ENCODE measurements around the gene CYB561.

The CYB561 gene

DNA sequence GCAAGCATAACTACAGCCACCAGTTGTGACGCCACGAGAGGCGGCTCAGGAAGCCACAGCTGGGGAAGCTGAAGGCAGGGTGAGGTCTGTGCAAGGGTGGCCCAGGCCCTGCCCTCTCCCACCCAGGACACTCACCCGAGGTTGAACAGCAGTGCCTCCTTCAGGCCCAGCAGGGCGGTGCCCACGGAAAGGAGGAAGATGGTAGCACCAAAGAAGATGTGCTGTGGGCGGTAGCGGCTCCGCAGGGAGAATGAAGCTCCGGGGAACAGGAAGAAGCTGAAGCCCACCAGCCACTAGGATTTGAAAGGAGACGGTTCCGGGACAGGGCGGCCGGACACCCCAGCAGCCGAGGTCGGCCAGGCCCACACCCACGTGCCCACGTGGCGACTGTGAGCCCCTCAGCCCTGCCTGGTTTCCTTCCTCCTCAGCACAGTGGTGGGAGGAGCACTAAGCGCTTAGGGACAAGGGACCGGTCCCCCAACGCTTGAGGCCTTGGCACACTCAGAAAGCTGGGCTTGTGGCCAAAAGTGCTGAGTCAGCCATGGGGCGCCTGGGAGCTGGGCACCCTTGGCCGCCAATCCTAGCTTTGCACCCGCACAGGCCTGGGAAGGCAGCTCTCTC lies 11.0 kb downstream of the CYB561 start:
- Histone ChIP-seq H3K9me3 (ENCODE audit: control insufficient read depth, insufficient read depth, low read depth, low read length) (no peaks in the 10 kb centered on the region), H3K4me1 (ENCODE audit: control insufficient read depth, insufficient read depth, low read length) (no peaks in the 10 kb centered on the region; the same call in 1 of the 2 replicates), H3K27ac (ENCODE audit: extremely low read depth, low read depth, low read length) (no peak overlapping the region), H3K4me3 (ENCODE audit: low read depth, low read length) (no peak overlapping the region), H3K36me3 (ENCODE audit: control insufficient read depth in 2 of 2, insufficient read depth in 1 of 2, low read length in 2 of 2) (peaks cover 0 to 6% of the 10 kb centered on the region in 2 experiments; a peak in 1 of 3 replicates)
- TF ChIP-seq OSR2 (tag by site-specific recombination; IDR thresholded peaks at IDR 0.05) (no peak), ZBTB8A (tag by site-specific recombination; IDR thresholded peaks at IDR 0.05) (peak; percentile 66), HOXD13 (CRISPR knock-in tag; IDR thresholded peaks at IDR 0.05; ENCODE audit: borderline replicate concordance) (no peak), ZNF776 (tag by site-specific recombination; IDR thresholded peaks at IDR 0.05; ENCODE audit: borderline replicate concordance) (no peak), ZNF664 (tag by site-specific recombination; IDR thresholded peaks at IDR 0.05) (no peak), ZXDB (tag by site-specific recombination; IDR thresholded peaks at IDR 0.05) (no peak), ZNF549 (tag by site-specific recombination; IDR thresholded peaks at IDR 0.05) (no peak), ZNF747 (tag by site-specific recombination; IDR thresholded peaks at IDR 0.05) (no peak), ZBTB48 (tag by site-specific recombination; IDR thresholded peaks at IDR 0.05) (peak; percentile 97), SP7 (tag by site-specific recombination; IDR thresholded peaks at IDR 0.05) (no peak), EGR2 (tag by site-specific recombination; IDR thresholded peaks at IDR 0.05; ENCODE audit: low read depth) (peak; percentile 21; the same call in 1 of the 2 replicates), ZNF600 (tag by site-specific recombination; IDR thresholded peaks at IDR 0.05) (no peak), ZNF23 (tag by site-specific recombination; IDR thresholded peaks at IDR 0.05; ENCODE audit: borderline replicate concordance) (no peak), ZFHX2 (tag by site-specific recombination; conservative IDR thresholded peaks at IDR 0.05) (peak; percentile 49), ZNF544 (tag by site-specific recombination; IDR thresholded peaks at IDR 0.05) (no peak), ZFP37 (tag by site-specific recombination; IDR thresholded peaks at IDR 0.05) (no peak)
- TF ChIP-seq, protein P1, sequence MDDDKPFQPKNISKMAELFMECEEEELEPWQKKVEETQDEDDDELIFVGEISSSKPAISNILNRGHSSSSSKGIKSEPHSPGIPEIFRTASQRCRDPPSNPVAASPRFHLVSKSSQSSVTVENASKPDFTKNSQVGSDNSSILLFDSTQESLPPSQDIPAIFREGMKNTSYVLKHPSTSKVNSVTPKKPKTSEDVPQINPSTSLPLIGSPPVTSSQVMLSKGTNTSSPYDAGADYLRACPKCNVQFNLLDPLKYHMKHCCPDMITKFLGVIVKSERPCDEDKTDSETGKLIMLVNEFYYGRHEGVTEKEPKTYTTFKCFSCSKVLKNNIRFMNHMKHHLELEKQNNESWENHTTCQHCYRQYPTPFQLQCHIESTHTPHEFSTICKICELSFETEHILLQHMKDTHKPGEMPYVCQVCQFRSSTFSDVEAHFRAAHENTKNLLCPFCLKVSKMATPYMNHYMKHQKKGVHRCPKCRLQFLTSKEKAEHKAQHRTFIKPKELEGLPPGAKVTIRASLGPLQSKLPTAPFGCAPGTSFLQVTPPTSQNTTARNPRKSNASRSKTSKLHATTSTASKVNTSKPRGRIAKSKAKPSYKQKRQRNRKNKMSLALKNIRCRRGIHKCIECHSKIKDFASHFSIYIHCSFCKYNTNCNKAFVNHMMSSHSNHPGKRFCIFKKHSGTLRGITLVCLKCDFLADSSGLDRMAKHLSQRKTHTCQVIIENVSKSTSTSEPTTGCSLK (tag by site-specific recombination; IDR thresholded peaks at IDR 0.05): no peak
- TF ChIP-seq, protein P2, sequence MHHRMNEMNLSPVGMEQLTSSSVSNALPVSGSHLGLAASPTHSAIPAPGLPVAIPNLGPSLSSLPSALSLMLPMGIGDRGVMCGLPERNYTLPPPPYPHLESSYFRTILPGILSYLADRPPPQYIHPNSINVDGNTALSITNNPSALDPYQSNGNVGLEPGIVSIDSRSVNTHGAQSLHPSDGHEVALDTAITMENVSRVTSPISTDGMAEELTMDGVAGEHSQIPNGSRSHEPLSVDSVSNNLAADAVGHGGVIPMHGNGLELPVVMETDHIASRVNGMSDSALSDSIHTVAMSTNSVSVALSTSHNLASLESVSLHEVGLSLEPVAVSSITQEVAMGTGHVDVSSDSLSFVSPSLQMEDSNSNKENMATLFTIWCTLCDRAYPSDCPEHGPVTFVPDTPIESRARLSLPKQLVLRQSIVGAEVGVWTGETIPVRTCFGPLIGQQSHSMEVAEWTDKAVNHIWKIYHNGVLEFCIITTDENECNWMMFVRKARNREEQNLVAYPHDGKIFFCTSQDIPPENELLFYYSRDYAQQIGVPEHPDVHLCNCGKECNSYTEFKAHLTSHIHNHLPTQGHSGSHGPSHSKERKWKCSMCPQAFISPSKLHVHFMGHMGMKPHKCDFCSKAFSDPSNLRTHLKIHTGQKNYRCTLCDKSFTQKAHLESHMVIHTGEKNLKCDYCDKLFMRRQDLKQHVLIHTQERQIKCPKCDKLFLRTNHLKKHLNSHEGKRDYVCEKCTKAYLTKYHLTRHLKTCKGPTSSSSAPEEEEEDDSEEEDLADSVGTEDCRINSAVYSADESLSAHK (tag by site-specific recombination; IDR thresholded peaks at IDR 0.05): no peak
- TF ChIP-seq, protein P3, sequence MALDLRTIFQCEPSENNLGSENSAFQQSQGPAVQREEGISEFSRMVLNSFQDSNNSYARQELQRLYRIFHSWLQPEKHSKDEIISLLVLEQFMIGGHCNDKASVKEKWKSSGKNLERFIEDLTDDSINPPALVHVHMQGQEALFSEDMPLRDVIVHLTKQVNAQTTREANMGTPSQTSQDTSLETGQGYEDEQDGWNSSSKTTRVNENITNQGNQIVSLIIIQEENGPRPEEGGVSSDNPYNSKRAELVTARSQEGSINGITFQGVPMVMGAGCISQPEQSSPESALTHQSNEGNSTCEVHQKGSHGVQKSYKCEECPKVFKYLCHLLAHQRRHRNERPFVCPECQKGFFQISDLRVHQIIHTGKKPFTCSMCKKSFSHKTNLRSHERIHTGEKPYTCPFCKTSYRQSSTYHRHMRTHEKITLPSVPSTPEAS (tag by site-specific recombination; IDR thresholded peaks at IDR 0.05): 0 out of 2 replicates have a peak, but pooled peaks have one; percentile 9
- ChIA-PET CTCF (interaction anchor here (0.5 to 8.8 kb wide), 12 partner anchors 8 to 405 kb away, joined by 3 to 74 read pairs (median 4); partner anchors contain the start of gene ACE), POLR2A (interaction anchor here (0.6 to 1.0 kb wide), 2 partner anchors 10 to 169 kb away, joined by 3 to 4 read pairs; no protein-coding TSS in a partner anchor)
